ENCODE results near the gene GP1BA.

Gene GP1BA

GRCh38 chr17:4931963-4932362, at the start of gene GP1BA:
Gene GP1BA, plus strand, starts transcription at chr17:4932277. Its CDS starts 328 bp downstream, at chr17:4932605.
- DNase-seq (ENCODE audit: extremely low read depth, low read depth), result no peak
- no peak for TF ChIP-seq CTCF (IDR thresholded peaks at IDR 0.05; ENCODE audit: low read depth, low read length, missing control alignments)
- no peak within 1 kb of the TSS for H3K4me3 ChIP-seq (replicated peaks; ENCODE audit: low read depth, low read length)

GRCh38 chr17:4884489-4884888, 47.6 kb upstream of the GP1BA start:
- TF ChIP-seq CTCF (IDR thresholded peaks at IDR 0.05; ENCODE audit: low read depth, low read length, missing control alignments), result no peak
- no peak overlapping the region for H3K4me3 ChIP-seq (replicated peaks; ENCODE audit: low read depth, low read length)
- DNase-seq (ENCODE audit: extremely low read depth, low read depth), result no peak

DNA sequence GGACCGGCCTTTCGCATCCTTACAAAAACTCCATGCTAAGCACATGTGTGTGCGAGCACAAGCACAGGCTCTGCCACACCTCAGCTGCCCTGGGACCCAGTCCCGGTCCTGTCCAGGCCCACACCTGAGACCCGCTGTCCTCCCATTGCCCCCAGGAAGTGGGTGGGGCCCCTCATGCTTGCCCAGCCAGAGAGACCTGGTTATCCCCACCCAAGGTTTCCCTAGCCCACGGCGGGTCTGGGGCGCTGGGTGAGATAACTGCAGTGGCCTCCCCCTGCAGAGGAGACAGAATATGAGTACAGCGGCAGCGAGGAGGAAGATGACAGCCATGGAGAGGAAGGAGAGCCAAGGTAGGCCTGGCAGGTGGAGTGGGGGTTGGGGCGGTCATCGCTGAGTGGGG, 45.2 kb upstream of the GP1BA start:
- no peak for DNase-seq (ENCODE audit: extremely low read depth, low read depth)
- no peak overlapping the region for H3K4me3 ChIP-seq (replicated peaks; ENCODE audit: low read depth, low read length)
- no peak for TF ChIP-seq CTCF (IDR thresholded peaks at IDR 0.05; ENCODE audit: low read depth, low read length, missing control alignments)

DNA sequence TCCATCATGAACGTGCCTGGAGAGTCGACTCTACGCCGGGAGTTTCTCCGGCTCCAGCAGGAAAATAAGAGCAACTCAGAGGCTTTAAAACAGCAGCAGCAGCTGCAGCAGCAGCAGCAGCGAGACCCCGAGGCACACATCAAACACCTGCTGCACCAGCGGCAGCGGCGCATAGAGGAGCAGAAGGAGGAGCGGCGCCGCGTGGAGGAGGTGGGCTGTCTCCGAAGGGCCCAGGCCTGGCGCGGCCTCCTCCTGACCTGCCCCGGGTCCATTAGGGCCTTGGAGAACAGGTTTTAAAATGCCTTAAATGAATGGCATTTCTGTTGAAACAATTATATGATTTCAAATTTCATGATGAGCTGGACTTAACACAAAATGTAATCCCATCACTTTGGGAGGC, 44.5 kb upstream of the GP1BA start:
- TF ChIP-seq CTCF (IDR thresholded peaks at IDR 0.05; ENCODE audit: low read depth, low read length, missing control alignments), result no peak
- DNase-seq (ENCODE audit: extremely low read depth, low read depth), result no peak

GRCh38 chr17:4891411-4892410, 40.4 kb upstream of the GP1BA start:
- no peak overlapping the region for H3K4me3 ChIP-seq (replicated peaks; ENCODE audit: low read depth, low read length)
- DNase-seq (ENCODE audit: extremely low read depth, low read depth), result no peak
- no peak for TF ChIP-seq CTCF (IDR thresholded peaks at IDR 0.05; ENCODE audit: low read depth, low read length, missing control alignments)

More for the DNA sequence above, 44.5 kb upstream of the GP1BA start:
- no peak overlapping the region for H3K4me3 ChIP-seq (replicated peaks; ENCODE audit: low read depth, low read length)

DNA sequence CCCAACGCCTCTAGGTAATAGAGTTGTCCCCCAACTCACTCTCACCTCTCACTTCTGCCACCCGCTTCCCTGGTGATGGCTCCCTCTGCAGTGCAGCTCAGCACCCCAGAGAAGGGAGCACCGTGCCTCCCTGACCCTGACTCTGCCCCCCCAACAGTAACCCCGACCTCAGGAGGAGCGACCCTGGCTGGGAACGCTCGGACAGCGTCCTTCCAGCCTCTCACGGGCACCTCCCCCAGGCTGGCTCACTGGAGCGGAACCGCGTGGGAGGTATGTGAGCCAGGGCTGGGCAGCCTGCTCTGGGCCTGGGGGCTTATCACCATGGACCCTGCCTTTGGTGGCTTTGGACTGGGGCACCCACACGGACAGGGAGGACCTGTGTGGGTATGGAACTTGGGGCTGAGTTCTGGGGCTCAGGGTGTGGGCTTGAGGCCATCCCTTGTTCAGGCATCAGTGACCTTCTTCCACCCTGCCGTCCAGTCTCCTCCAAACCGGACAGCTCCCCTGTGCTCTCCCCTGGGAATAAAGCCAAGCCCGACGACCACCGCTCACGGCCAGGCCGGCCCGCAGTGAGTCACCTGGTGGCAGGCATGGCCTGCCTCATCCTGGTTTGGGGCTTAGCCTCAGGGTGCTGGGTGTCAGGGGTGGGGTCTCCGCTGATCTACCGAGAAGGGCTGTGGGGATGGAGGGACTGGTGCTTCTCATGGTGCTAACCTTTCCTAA, 39.4 kb upstream of the GP1BA start:
- TF ChIP-seq CTCF (IDR thresholded peaks at IDR 0.05; ENCODE audit: low read depth, low read length, missing control alignments), result no peak
- no peak overlapping the region for H3K4me3 ChIP-seq (replicated peaks; ENCODE audit: low read depth, low read length)
- DNase-seq (ENCODE audit: extremely low read depth, low read depth), result no peak

Data from HFF-Myc (cell line).